ENCODE results near the gene PEX11G.

Gene PEX11G

GRCh38 chr19:7521551-7522071, 32.8 kb upstream of the PEX11G start:
- DNase-seq: no peak

DNA sequence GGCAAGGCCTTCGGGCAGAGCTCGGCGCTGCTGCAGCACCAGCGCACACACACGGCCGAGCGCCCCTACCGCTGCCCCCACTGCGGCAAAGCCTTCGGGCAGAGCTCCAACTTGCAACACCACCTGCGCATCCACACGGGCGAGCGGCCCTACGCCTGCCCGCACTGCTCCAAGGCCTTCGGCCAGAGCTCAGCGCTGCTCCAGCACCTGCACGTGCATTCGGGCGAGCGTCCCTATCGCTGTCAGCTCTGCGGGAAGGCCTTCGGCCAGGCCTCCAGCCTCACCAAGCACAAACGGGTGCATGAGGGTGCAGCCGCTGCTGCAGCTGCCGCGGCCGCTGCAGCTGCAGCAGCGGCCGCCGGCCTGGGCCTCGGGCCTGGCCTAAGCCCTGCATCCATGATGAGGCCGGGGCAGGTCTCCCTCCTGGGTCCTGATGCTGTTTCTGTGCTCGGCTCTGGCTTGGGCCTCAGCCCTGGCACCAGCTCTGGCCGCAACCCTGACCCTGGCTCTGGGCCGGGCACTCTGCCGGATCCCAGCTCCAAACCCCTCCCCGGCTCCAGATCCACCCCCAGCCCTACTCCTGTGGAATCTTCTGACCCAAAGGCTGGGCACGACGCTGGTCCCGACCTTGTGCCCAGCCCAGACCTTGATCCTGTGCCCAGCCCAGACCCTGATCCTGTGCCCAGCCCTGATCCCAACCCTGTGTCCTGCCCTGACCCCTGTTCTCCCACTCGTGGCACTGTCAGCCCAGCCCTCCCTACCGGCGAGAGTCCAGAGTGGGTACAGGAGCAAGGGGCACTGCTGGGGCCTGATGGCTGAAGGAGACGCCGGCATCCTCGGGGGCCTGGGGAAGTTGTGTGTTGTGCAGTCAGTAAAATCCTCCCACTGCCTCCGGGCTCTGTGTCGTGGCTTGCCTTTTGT, 31.6 kb upstream of the PEX11G start:
- DNase-seq: no peak

- DNase-seq: no peak
Observed at GRCh38 chr19:7519361-7520130, 30.7 kb upstream of the PEX11G start.

GRCh38 chr19:7516878-7517277, 28.0 kb upstream of the PEX11G start:
- DNase-seq: no peak

DNA sequence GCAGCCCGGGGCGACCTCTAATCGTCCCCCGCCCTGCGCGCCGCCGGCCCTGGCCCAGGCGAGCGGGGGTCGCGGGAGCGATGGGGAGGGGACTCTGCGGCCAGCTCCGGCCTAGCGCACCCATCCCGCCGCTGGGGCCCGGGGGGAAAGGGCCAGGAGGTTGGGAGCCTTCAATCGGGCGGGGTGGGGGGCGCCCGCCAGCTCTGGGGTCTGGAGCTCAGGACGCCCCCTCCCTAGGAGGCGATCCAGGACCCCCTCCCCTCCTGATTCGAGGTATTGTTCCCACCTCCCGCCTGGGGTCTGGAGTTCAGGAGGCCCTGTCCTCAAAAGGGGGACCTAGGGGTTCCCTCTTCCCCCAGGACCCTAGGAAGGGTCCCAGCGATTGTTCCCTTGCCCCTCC, 27.5 kb upstream of the PEX11G start:
- DNase-seq: no peak

DNA sequence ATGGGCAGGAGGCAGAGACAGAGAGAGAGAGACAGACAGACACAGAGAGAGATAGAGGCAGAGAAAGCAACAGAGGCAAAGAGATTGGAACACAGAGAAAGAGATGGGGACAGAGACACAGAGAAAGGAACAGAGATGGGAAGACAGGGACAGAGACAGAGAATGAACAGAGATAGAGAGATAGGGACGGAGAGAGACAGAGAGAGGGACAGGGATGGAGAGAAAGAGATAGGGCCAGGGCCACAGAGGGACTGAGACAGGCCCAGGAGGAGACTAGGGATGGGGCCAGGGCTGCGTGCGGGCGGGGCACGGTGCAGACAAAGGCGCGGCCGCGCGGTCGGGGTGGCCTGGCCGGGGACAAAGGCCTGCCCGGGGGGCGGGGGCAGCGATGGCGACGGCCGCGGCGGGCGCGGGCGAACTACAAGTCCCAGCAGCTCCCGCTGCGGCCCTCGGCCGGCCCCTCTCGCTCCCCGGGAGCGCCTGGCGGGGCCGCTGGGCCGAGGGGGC, 26.9 kb upstream of the PEX11G start, which contains the start of gene ZNF358:
Gene ZNF358 (plus strand): TSS at position 459 of the 507 bp plus-strand sequence. CDS start 3,140 bp downstream, outside the sequence.
- peak; percentile 49 for DNase-seq

DNA sequence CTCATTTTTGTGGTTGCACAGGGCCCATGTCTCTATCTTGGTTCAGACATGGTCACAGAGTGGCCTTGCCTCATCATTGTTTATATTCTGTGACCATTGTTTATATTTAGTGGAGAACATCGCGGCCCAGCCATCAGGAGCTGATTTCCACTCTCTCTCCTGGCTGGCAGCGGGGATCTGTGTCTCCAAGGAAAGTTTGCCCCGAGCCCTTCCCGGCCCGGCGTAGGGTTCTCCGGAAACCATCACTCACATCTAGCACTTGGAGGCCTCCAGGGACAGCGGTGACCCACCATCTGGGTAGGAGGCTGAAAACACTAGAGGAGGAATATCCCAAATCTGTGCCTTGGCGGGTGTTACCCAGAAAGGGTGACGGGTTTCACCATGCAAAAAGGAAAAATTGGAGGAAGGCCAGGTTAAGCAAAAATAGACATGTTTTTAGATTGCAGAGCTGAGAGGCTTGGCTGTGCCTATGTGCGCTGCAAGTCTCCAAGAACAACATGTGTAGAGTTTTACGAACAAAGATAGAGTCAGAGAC, 26.3 kb upstream of the PEX11G start:
- DNase-seq: no peak

GRCh38 chr19:7513809-7514642, 25.2 kb upstream of the PEX11G start:
- no peak for DNase-seq

- no peak for DNase-seq
Observed at GRCh38 chr19:7512400-7512851, 23.6 kb upstream of the PEX11G start.

- DNase-seq: no peak
Observed at GRCh38 chr19:7509625-7510024, 20.8 kb upstream of the PEX11G start.

- no peak for DNase-seq
Observed at GRCh38 chr19:7507884-7508283, 19.0 kb upstream of the PEX11G start.

GRCh38 chr19:7506385-7507328, 17.8 kb upstream of the PEX11G start:
- DNase-seq: no peak

DNA sequence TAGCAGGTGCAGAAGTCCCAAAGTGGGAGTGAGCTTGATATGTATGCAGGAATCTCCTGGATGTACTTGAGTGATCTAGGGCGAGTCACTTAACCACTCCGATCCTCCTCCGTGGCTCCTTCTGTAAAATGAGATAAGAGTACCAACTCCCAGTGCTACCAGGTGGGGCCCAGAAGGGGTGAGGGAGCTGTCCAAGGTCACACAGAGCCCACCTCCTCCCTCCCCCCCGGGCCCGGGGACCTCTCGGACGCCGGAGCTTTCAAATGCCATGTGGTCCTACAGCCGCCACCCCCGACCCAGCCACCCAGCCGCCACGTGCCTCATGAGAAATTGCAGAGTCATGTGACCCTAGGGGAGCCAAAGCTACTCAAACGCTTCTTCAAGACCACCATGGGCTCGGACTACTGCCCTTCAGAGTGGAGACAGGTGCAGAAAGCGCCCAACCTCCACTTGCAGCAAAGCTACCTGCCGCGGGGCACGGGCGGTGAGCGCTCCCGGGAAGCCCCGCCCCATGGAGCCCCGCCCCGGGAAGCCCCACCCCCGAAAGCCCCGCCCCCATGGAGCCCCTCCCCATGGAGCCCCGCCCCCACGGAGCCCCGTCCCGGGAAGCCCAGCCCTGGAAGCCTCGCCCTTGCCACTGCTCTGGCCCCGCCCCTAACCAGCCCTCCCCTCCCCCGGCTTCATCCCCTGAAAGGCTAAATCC, 17.0 kb upstream of the PEX11G start:
- no peak for DNase-seq

DNA sequence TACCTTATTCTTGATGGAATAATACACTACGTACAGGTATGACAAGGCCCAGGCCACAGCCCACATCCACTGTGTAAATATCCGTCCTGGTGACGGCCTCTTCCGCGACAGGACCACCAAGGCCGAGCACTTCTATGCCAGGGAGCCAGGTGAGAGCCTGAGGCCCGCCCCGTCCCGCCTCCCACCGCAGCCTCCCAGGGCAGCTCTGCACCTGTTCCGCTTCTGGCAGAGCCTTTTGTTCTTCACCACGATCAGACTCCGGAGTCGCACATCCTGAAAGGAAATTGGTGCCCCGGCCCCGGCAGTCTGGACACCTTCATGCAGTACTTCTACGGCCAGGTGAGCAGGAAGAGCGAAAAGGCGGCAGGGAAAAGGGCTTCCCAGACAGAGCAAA, 16.4 kb upstream of the PEX11G start:
- no peak for DNase-seq

DNA sequence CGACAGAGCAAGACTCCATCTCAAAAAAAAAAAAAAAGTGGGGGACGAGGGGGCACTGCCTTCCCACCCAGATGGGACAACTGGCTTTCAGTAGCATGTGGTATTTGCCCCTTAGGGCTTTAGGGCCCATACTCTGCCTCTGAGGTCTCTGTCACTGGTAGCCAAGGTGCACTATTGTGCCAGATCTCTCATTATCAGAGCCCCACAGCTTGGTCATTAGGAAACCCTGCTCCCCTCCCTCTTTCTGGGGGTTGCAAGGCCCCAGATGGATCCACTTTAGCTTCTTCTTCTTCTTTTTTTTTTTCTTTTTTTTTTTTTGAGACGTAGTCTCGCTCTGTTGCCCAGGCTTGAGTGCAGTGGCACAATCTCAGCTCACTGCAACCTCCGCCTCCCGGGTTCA, 15.8 kb upstream of the PEX11G start:
- DNase-seq: no peak

DNA sequence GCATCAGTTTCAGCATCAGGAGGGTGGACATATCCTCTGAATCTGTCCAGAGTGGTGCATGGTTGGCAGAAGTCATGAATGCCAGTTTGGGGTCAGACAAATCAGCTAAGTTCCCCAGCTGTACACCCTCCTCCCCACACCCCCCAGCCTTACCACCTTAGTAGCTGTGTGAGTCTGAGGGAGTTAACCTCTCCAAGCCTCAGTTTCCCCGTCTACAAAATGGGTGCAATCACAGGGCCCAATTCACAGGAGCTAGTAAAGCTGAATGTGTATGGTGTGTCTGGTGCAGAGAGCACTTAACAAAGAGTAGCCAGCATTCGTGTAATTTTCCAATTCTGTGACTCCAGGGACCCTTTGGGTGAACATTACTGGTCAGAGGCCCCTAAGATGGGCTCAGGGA, 13.7 kb upstream of the PEX11G start:
- no peak for DNase-seq

- peak; percentile 76 for DNase-seq
Observed at GRCh38 chr19:7500811-7501450, 12.1 kb upstream of the PEX11G start.

DNA sequence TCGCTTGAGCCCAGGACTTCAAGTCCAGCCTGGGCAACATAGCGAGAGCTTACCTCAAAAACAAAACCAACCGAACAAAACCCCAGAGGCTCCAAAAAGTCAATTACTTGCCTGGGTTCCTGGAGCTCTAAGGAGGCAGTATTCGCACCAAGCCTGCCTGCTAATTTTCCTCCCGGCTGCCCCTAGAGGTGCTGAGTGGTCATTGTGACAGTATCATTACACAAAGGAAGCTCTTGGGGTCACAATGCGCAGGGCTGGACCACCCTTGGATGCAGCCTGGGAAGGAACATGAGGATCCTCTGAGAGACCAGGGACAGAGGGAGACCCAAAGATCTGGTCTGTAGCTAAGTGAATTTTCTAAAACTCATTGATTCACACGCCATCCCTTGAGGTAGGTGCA, 8.5 kb upstream of the PEX11G start:
- no peak for DNase-seq

- DNase-seq: no peak
Observed at GRCh38 chr19:7494416-7495098, 5.7 kb upstream of the PEX11G start.

All from NCI-H1092 treated with DMSO at 0.1 percent for 48 hours (cell line).